HCT116 (cell line): ENCODE measurements around the gene THADA. TPM values are rescaled to one million over a fixed set of nuclear protein-coding genes. Genes with fewer than 3 reads are reported as not detected.

ENCODE experiments used
- ATAC-seq: fragments of 200-7000 bp; cut with Tn5 transposase; 2 replicates; pipeline ENCODE4 v1.9.1; 2020; ENCODE audit warnings: mild to moderate bottlenecking, moderate library complexity
- BruUV-seq: library from RNA; stranded (reverse); fragments of 400-500 nt; replicated peaks from 2 replicates; lab custom pipeline; 2021; lab: Mats Ljungman, UMichigan
- CTCF ChIA-PET: fragments of 300-600 bp; sonication (Branson Sonifier 250); formaldehyde crosslinking; loops from one replicate; lab custom pipeline; 2021; ENCODE audit warnings: antibody characterized with exemption; lab: Charles Lee
- POLR2A ChIA-PET: fragments of 300-600, 350-600 bp; sonication (Branson Sonifier 250); formaldehyde crosslinking; loops from one replicate; lab custom pipeline; 2021; ENCODE audit warnings: antibody characterized with exemption; lab: Charles Lee
- RAD21 ChIA-PET, 2 experiments: fragments of 300-600 bp; sonication (Branson Sonifier 250); formaldehyde crosslinking; loops; one replicate each; lab custom pipeline; 2023; ENCODE audit warnings: low total read pairs in 2 of 2; ENCODE audit not compliant: uncharacterized antibody in 2 of 2, unreplicated experiment in 2 of 2, low non-redundant PET in 1 of 2; lab: Charles Lee
- DNase-seq: peaks from one replicate; pipeline ENCODE4 v3.0.0-alpha.2; 2010; ENCODE audit warnings: low read depth, low spot score
- H2AFZ ChIP-seq: fragments of 200-600 bp; shearing (Covaris generic), sonication (generic); 2 replicates; pipeline ENCODE4 v1.6.1; 2017; ENCODE audit warnings: low read depth, mixed run types, mixed read lengths, antibody characterized with exemption, low read length; ENCODE audit not compliant: poor library complexity, severe bottlenecking
- H3K27ac ChIP-seq: 2 replicates; pipeline ENCODE4 v1.5.1; 2012; ENCODE audit warnings: low read depth, low read length
- H3K27me3 ChIP-seq: fragments of 200-600 bp; sonication (generic); 2 replicates; pipeline ENCODE4 v1.6.1; 2016; ENCODE audit warnings: mixed run types, low read length, mixed read lengths; ENCODE audit not compliant: insufficient read depth
- H3K36me3 ChIP-seq, 2 experiments: fragments of 200-500 bp in 1 of 2; fragments of 200-600 bp in 1 of 2; sonication (Bioruptor generic) in 1 of 2; sonication (generic) in 1 of 2; 2 replicates each; pipeline versions ENCODE4 v1.5.1 to v1.6.1; 2014 to 2016; ENCODE audit warnings: low read length in 2 of 2, inconsistent platforms in 1 of 2, mixed read lengths in 1 of 2, mixed run types in 1 of 2; ENCODE audit not compliant: insufficient read depth in 2 of 2, control insufficient read depth in 1 of 2
- H3K4me1 ChIP-seq, 2 experiments: fragments of 200-600 bp in 1 of 2; sonication (generic) in 1 of 2; 2 replicates each; pipeline versions ENCODE4 v1.5.1 to v1.6.1; 2012 to 2017; ENCODE audit warnings: low read length in 2 of 2, inconsistent platforms in 1 of 2, mild to moderate bottlenecking in 1 of 2, mixed read lengths in 1 of 2, mixed run types in 1 of 2, moderate library complexity in 1 of 2; ENCODE audit not compliant: insufficient read depth in 2 of 2, control insufficient read depth in 1 of 2
- H3K4me2 ChIP-seq: fragments of 200-600 bp; sonication (generic); 2 replicates; pipeline ENCODE4 v1.6.1; 2017; ENCODE audit warnings: mixed run types, low read length, mixed read lengths
- H3K4me3 ChIP-seq, 2 experiments: fragments of 200-600 bp in 1 of 2; sonication (generic) in 1 of 2; replicated peaks in 1 of 2; 2 replicates each; pipeline ENCODE4 v1.5.1; 2011 to 2016; ENCODE audit warnings: low read length in 2 of 2, control low read depth in 1 of 2, low read depth in 1 of 2, mild to moderate bottlenecking in 1 of 2, mixed read lengths in 1 of 2, mixed run types in 1 of 2
- H3K79me2 ChIP-seq: fragments of 200-600 bp; sonication (generic); 2 replicates; pipeline ENCODE4 v1.6.1; 2017; ENCODE audit warnings: mild to moderate bottlenecking, mixed run types, low read length, moderate library complexity, mixed read lengths; ENCODE audit not compliant: insufficient read depth
- H3K9ac ChIP-seq: fragments of 200-600 bp; sonication (generic); 2 replicates; pipeline ENCODE4 v1.6.1; 2016; ENCODE audit warnings: low read length, mixed read lengths
- H3K9me2 ChIP-seq: fragments of 200-600 bp; sonication (generic), shearing (Covaris generic); 2 replicates; pipeline ENCODE4 v1.6.1; 2017; ENCODE audit warnings: mixed run types, mild to moderate bottlenecking, moderate library complexity; ENCODE audit not compliant: insufficient read depth
- H3K9me3 ChIP-seq, 2 experiments: fragments of 200-500 bp in 1 of 2; fragments of 200-600 bp in 1 of 2; sonication (Bioruptor generic) in 1 of 2; sonication (generic) in 1 of 2; 2 replicates each; pipeline ENCODE4 v1.6.1; 2014 to 2017; ENCODE audit warnings: low read length in 2 of 2, mixed read lengths in 2 of 2, inconsistent platforms in 1 of 2, low read depth in 1 of 2, mild to moderate bottlenecking in 1 of 2, mixed run types in 1 of 2, moderate library complexity in 1 of 2; ENCODE audit not compliant: control insufficient read depth in 1 of 2, insufficient read depth in 1 of 2
- H4K20me1 ChIP-seq: fragments of 200-600 bp; sonication (generic), shearing (Covaris generic); 2 replicates; pipeline ENCODE4 v1.6.1; 2017; ENCODE audit warnings: mixed run types, mild to moderate bottlenecking, moderate library complexity; ENCODE audit not compliant: insufficient read depth
- CBX3 ChIP-seq: IDR thresholded peaks from 2 replicates; pipeline ENCODE4 v1.6.1; 2012; ENCODE audit warnings: low read depth
- CEBPB ChIP-seq: IDR thresholded peaks from 2 replicates; pipeline ENCODE4 v1.6.1; 2012; ENCODE audit warnings: low read depth
- EZH2 ChIP-seq: fragments of 200-600 bp; sonication (generic); IDR thresholded peaks from 2 replicates; pipeline ENCODE4 v1.6.1; 2017; ENCODE audit warnings: antibody characterized with exemption, mixed run types
- EZH2phosphoT487 ChIP-seq: fragments of 200-600 bp; IDR thresholded peaks from 2 replicates; pipeline ENCODE4 v1.6.1; 2018; ENCODE audit warnings: antibody characterized with exemption, borderline replicate concordance
- FOSL1 ChIP-seq: IDR thresholded peaks from 2 replicates; pipeline ENCODE4 v1.6.1; 2012; ENCODE audit warnings: low read depth
- JUND ChIP-seq: IDR thresholded peaks from 2 replicates; pipeline ENCODE4 v1.6.1; 2012
- POLR2A ChIP-seq: IDR thresholded peaks from 2 replicates; pipeline ENCODE4 v1.7.0; 2011; ENCODE audit warnings: borderline replicate concordance; ENCODE audit not compliant: insufficient read depth, insufficient read length; ENCODE audit errors: extremely low read depth
- POLR2AphosphoS5 ChIP-seq: IDR thresholded peaks from 2 replicates; pipeline ENCODE4 v1.6.1; 2011; ENCODE audit warnings: mild to moderate bottlenecking, low read depth, low read length, moderate library complexity
- RAD21 ChIP-seq: IDR thresholded peaks from 2 replicates; pipeline ENCODE4 v1.6.1; 2012; ENCODE audit warnings: low read depth, mild to moderate bottlenecking
- SIN3A ChIP-seq: IDR thresholded peaks from 2 replicates; pipeline ENCODE4 v1.6.1; 2012; ENCODE audit warnings: low read depth
- SP1 ChIP-seq: IDR thresholded peaks from 2 replicates; pipeline ENCODE4 v1.6.1; 2012; ENCODE audit warnings: low read depth
- ZNF274 ChIP-seq: fragments of 200-500 bp; sonication (Bioruptor generic); IDR thresholded peaks from 2 replicates; pipeline ENCODE4 v1.6.1; 2014; ENCODE audit warnings: mild to moderate bottlenecking, low read depth, low read length, inconsistent platforms
- intact Hi-C: fragments of 100-400 bp; cut with micrococcal nuclease; formaldehyde crosslinking; loops from 2 replicates; pipeline ENCODE4 v1.10.0; 2022
- total RNA-seq: library from RNA; stranded (reverse); gene quantifications from one replicate; pipeline ENCODE4 v1.2.1, GENCODE V29; 2021; ENCODE audit not compliant: unreplicated experiment
- TF ChIP-seq, protein P1 (sequence below), 3 experiments: fragments of 200-600 bp in 1 of 3; sonication (generic) in 1 of 3; IDR thresholded peaks in 2 of 3; conservative IDR thresholded peaks in 1 of 3; 2 replicates each; pipeline ENCODE4 v1.5.1; 2012 to 2017; ENCODE audit warnings: low read depth in 2 of 3, low read length in 2 of 3, antibody characterized with exemption in 1 of 3, borderline replicate concordance in 1 of 3, control low read depth in 1 of 3, mild to moderate bottlenecking in 1 of 3, mixed read lengths in 1 of 3, mixed run types in 1 of 3, moderate library complexity in 1 of 3; ENCODE audit not compliant: insufficient read depth in 1 of 3
- TF ChIP-seq, protein P2 (sequence below): IDR thresholded peaks from 2 replicates; pipeline ENCODE4 v1.6.1; 2012
- TF ChIP-seq, protein P3 (sequence below): IDR thresholded peaks from 2 replicates; pipeline ENCODE4 v1.6.1; 2011; ENCODE audit warnings: mild to moderate bottlenecking, low read length, moderate library complexity; ENCODE audit not compliant: insufficient replicate concordance; ENCODE audit errors: extremely low read depth

The THADA gene
- total RNA-seq, 1 experiment from 2014 or later = 30.7 TPM

DNA sequence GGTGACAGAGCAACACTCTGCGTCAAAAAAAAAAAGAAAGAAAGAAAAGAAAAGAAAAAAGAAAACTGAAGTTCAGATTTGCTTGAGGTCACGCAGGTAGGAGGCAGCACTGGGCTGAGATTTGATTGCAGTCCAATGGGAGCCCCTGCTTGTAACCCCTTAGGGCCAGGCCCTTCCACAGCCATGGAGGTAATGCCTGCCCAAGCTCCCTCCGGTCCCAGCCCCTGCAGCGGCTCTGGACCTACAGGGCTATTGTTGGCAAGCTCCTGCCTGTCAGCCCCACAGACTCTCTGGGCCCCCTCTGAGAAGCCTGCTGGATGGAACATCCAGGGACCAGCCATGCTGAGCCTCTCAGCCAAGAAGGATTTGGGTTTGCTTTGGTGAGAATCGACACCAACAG is 381.6 kb downstream of the THADA start:
- no TSS peak for BruUV-seq
- Histone ChIP-seq H3K9me3 (no peaks in the 10 kb centered on the region), H3K27ac (no peak overlapping the region), H3K4me1 (peaks cover 19 to 24% of the 10 kb centered on the region in 2 experiments), H3K36me3 (no peaks in the 10 kb centered on the region), H3K79me2 (no peaks in the 10 kb centered on the region), H3K4me2 (no peak overlapping the region), H3K27me3 (no peaks in the 10 kb centered on the region), H2AFZ (no peak overlapping the region), H3K9ac (no peak overlapping the region), H3K4me3 (no peak overlapping the region), H4K20me1 (no peaks in the 10 kb centered on the region), H3K9me2 (no peaks in the 10 kb centered on the region)
- intact Hi-C loops = no loop called here
- TF ChIP-seq, protein P1, sequence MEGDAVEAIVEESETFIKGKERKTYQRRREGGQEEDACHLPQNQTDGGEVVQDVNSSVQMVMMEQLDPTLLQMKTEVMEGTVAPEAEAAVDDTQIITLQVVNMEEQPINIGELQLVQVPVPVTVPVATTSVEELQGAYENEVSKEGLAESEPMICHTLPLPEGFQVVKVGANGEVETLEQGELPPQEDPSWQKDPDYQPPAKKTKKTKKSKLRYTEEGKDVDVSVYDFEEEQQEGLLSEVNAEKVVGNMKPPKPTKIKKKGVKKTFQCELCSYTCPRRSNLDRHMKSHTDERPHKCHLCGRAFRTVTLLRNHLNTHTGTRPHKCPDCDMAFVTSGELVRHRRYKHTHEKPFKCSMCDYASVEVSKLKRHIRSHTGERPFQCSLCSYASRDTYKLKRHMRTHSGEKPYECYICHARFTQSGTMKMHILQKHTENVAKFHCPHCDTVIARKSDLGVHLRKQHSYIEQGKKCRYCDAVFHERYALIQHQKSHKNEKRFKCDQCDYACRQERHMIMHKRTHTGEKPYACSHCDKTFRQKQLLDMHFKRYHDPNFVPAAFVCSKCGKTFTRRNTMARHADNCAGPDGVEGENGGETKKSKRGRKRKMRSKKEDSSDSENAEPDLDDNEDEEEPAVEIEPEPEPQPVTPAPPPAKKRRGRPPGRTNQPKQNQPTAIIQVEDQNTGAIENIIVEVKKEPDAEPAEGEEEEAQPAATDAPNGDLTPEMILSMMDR (IDR thresholded peaks at IDR 0.05 in 2 of 3, conservative IDR thresholded peaks at IDR 0.05 in 1 of 3; ENCODE audit: borderline replicate concordance in 1 of 3, insufficient read depth in 1 of 3, low read depth in 2 of 3, low read length in 2 of 3) = 0 out of 6 replicates have a peak, but pooled peaks of 1 of the 3 experiments have one; percentile 8
- TF ChIP-seq POLR2AphosphoS5 = no peak
- RAD21 ChIA-PET = no interaction called here
- CTCF ChIA-PET = no interaction called here
- DNase-seq (no peak), ATAC-seq (no peak)
- POLR2A ChIA-PET = interaction anchor here (1.6 kb wide), 1 partner anchor 8 kb away, joined by 4 read pairs; no protein-coding TSS in a partner anchor

DNA sequence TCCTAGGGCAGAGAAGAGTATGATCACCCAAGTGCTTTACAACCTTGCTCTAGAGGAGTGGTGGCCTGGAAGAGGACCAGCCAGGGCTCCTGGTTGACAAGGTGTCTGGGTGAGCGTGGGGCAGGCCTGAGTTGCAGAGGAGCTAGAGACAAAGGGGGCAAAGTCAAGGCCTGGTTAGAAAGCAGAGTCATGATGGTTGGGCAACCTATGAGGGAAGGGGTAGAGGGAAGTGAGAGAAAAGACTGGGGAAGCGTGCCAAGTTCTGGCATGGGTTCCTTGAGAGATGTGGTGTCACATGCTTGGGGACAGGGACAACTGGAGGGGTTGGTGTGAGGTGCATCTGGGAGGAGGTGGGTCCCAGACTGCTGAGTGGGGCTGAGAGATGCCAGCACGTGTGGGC is 382.9 kb downstream of the THADA start:
- Histone ChIP-seq H3K27ac (no peak overlapping the region), H3K4me2 (no peak overlapping the region), H3K27me3 (no peaks in the 10 kb centered on the region), H3K9me2 (no peaks in the 10 kb centered on the region), H3K4me3 (no peak overlapping the region), H4K20me1 (no peaks in the 10 kb centered on the region), H2AFZ (no peak overlapping the region), H3K9me3 (no peaks in the 10 kb centered on the region), H3K9ac (no peak overlapping the region), H3K4me1 (peaks cover 6 to 20% of the 10 kb centered on the region in 2 experiments), H3K36me3 (no peaks in the 10 kb centered on the region)
- ChIA-PET POLR2A (interaction anchor here (1.6 kb wide), 1 partner anchor 9 kb away, joined by 4 read pairs; no protein-coding TSS in a partner anchor), RAD21 (no interaction called here), CTCF (no interaction called here)
- intact Hi-C loops = no loop called here
- ATAC-seq = no peak
- TF ChIP-seq EZH2 = no peak
- TF ChIP-seq JUND = no peak
- TF ChIP-seq RAD21 = no peak
- no peak for TF ChIP-seq SIN3A
- TF ChIP-seq SP1 = no peak
- no peak for TF ChIP-seq CBX3
- no peak for TF ChIP-seq FOSL1
- TF ChIP-seq, protein P2, sequence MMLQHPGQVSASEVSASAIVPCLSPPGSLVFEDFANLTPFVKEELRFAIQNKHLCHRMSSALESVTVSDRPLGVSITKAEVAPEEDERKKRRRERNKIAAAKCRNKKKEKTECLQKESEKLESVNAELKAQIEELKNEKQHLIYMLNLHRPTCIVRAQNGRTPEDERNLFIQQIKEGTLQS = no peak
- TF ChIP-seq, protein P3, sequence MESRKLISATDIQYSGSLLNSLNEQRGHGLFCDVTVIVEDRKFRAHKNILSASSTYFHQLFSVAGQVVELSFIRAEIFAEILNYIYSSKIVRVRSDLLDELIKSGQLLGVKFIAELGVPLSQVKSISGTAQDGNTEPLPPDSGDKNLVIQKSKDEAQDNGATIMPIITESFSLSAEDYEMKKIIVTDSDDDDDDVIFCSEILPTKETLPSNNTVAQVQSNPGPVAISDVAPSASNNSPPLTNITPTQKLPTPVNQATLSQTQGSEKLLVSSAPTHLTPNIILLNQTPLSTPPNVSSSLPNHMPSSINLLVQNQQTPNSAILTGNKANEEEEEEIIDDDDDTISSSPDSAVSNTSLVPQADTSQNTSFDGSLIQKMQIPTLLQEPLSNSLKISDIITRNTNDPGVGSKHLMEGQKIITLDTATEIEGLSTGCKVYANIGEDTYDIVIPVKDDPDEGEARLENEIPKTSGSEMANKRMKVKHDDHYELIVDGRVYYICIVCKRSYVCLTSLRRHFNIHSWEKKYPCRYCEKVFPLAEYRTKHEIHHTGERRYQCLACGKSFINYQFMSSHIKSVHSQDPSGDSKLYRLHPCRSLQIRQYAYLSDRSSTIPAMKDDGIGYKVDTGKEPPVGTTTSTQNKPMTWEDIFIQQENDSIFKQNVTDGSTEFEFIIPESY = no peak
- TF ChIP-seq, protein P1 (IDR thresholded peaks at IDR 0.05 in 2 of 3, conservative IDR thresholded peaks at IDR 0.05 in 1 of 3; ENCODE audit: borderline replicate concordance in 1 of 3, insufficient read depth in 1 of 3, low read depth in 2 of 3, low read length in 2 of 3) = no peak
- no peak for TF ChIP-seq CEBPB
- TF ChIP-seq POLR2A = no peak
- TF ChIP-seq ZNF274 = no peak
- no peak for TF ChIP-seq EZH2phosphoT487
- TF ChIP-seq, all 23 proteins: peak for 0
- DNase-seq = no peak
- H3K79me2 ChIP-seq = no peaks in the 10 kb centered on the region
- no TSS peak for BruUV-seq
